Brain microvascular endothelial cell (primary cell): ENCODE results near the gene ASAH2B.
A peak's percentile ranks its signal among the peaks of the same experiment; 100 is the strongest.

Experiments
- DNase-seq: peaks from one replicate; pipeline ENCODE4 v3.0.0-alpha.2; 2020
- H3K27ac ChIP-seq: fragments of 250-450 bp; sonication (Bioruptor Pico); 2 replicates; pipeline ENCODE4 v1.5.1; 2020; ENCODE audit warnings: mild to moderate bottlenecking, moderate library complexity
- H3K27me3 ChIP-seq: fragments of 250-450 bp; sonication (Bioruptor Pico); replicated peaks from 2 replicates; pipeline ENCODE4 v1.5.1; 2020; ENCODE audit warnings: mild to moderate bottlenecking
- H3K36me3 ChIP-seq: fragments of 250-450 bp; sonication (Bioruptor Pico); replicated peaks from 2 replicates; pipeline ENCODE4 v1.5.1; 2020; ENCODE audit warnings: mild to moderate bottlenecking
- H3K4me3 ChIP-seq: 2 replicates; pipeline ENCODE4 v1.5.1; 2011; ENCODE audit warnings: low read depth, mild to moderate bottlenecking, control low read depth, low read length, moderate library complexity
- CTCF ChIP-seq: IDR thresholded peaks from 2 replicates; pipeline ENCODE4 v1.5.1; 2011; ENCODE audit warnings: low read depth, mild to moderate bottlenecking, moderate library complexity, low read length, control low read depth, inconsistent platforms; ENCODE audit errors: missing control alignments
- in situ Hi-C: cut with HindIII; loops from 2 replicates; pipeline ENCODE4 v1.10.0; 2017; ENCODE audit warnings: low sequenced_read_pairs, low pct_ligation_motif_present

ASAH2B gene

DNA sequence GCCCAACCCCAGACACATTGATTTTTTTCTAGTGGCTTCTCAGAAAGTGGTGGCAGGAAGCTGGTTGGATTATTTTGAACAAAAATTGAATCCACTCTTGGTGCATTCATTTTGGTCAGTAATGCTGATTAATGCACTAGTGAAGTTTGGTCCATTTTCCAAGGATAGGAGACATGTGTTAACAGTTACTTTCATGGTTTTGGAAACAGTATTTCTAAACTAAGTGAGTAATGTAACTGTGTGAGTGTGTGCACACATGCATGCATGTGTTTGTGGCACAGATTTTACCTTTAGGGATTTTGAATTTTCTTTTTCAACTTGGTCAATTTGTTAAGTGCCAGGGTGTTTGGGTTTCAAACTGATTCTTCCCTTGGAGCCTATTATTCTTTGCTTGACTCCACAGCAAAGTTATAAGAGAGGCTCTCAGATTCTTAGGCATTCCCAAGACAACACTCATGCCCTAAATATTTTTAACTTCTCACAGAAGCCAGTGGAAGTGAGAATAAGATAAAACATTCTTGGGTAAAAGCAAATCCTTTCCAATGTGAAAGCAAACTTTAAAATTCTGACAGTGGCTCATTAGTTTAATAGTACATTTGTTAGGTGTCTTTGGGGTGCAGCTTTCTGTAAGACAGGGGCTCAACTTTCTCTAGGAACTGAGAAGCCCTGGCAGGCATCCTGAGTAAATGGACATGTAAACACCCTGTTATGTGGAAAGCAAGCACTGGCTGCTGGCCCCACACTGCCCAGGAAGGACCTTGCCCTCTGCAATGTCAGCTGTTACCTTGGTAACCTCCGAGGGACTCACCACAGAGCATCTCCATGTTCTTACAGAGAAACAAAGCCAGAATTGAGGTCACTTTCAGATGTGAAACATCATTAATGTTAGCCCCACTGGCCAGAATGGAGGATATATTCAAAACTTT, 68.4 kb downstream of the ASAH2B start:
- no peak for TF ChIP-seq CTCF
- in situ Hi-C loops = no loop called here
- peak overlapping the region; percentile 77 for H3K27ac ChIP-seq
- H3K36me3 ChIP-seq = no peaks in the 10 kb centered on the region
- H3K27me3 ChIP-seq = no peaks in the 10 kb centered on the region
- peak; percentile 78 for DNase-seq
- H3K4me3 ChIP-seq = no peak overlapping the region
